Vagina (tissue), 2 donors: ENCODE data around the gene ANKRD52.

ENCODE experiments used
- POLR2A ChIP-seq, 2 donors: fragments of 450-650 bp; IDR thresholded peaks; one replicate each; pipeline ENCODE4 v1.6.1; 2017; ENCODE audit warnings: antibody characterized with exemption in 2 of 2, mild to moderate bottlenecking in 2 of 2, moderate library complexity in 2 of 2
- TF ChIP-seq, protein P1 (sequence below), 3 experiments: fragments of 450-650 bp in 2 of 3; fragments of 200-600 bp in 1 of 3; sonication (generic) in 1 of 3; IDR thresholded peaks; one replicate each; pipeline ENCODE4 v1.5.1; 2017 to 2019; ENCODE audit warnings: antibody characterized with exemption in 3 of 3, mild to moderate bottlenecking in 2 of 3, moderate library complexity in 2 of 3

- TF ChIP-seq, protein P1, sequence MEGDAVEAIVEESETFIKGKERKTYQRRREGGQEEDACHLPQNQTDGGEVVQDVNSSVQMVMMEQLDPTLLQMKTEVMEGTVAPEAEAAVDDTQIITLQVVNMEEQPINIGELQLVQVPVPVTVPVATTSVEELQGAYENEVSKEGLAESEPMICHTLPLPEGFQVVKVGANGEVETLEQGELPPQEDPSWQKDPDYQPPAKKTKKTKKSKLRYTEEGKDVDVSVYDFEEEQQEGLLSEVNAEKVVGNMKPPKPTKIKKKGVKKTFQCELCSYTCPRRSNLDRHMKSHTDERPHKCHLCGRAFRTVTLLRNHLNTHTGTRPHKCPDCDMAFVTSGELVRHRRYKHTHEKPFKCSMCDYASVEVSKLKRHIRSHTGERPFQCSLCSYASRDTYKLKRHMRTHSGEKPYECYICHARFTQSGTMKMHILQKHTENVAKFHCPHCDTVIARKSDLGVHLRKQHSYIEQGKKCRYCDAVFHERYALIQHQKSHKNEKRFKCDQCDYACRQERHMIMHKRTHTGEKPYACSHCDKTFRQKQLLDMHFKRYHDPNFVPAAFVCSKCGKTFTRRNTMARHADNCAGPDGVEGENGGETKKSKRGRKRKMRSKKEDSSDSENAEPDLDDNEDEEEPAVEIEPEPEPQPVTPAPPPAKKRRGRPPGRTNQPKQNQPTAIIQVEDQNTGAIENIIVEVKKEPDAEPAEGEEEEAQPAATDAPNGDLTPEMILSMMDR (IDR thresholded peaks at IDR 0.05), result peak; percentile 51 to 82 (median 51)
- no peak for TF ChIP-seq POLR2A (IDR thresholded peaks at IDR 0.05)
Measured at GRCh38 chr12:56193025-56193578, 65.1 kb downstream of the ANKRD52 start.
